Sigmoid colon (tissue), 4 donors: Measurements from ENCODE around the gene DNAAF5.

Source experiments
- POLR2AphosphoS5 ChIP-seq, 4 donors: sonication (generic); formaldehyde crosslinking; IDR thresholded peaks; one replicate each; pipeline ENCODE4 v1.6.1; 2017; ENCODE audit warnings: antibody characterized with exemption in 4 of 4
- TF ChIP-seq, protein P1 (sequence below), 4 experiments: fragments of 450-650 bp in 3 of 4; fragments of 200-600 bp in 1 of 4; IDR thresholded peaks; one replicate each; pipeline ENCODE4 v1.5.1; 2016 to 2019; ENCODE audit warnings: antibody characterized with exemption in 4 of 4, mild to moderate bottlenecking in 3 of 4, moderate library complexity in 2 of 4

DNA sequence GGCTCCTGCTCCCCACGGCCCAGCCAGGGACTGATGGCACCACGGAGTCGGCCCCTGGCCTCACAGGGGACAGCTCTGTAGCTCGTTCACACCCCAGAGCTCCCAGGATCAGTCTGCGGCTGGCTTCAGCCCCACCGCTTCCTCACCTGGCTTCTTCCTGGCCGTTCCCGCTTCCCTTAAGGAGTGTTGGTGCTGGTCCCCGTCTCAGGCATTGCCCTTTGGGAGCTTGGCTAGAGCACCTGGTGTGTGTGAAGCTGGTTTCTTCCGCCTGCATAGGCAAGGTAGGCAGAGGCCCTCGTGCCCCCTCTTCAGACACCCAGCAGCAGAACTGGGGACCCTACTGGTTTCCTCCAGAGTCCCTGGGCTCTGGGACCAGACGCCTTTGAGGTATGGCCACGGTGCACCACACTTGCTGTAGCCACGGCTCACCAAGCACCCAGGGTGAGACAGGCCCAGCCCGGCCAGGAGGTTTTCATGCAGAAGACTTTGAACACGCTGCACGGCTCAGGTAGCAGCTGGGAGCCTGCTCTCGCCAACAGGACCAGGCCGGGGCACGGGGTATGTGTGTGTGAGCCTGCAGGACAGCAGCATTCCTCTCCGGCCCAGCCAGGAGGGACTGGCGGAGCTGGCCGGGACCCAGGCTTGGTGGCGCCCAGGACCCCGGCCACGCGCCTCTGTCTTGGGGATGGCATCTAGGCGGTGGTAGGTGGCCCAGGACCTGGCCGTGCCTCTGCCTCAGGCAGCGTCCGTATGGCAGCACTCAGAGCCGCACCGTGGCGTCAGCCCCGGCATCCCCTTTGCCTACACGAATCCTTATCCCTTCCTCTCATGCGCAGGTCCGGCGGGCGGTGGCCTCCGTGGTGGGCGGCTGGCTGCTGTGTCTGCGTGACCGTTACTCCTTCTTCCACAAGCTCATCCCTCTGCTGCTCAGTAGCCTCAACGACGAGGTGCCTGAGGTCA is 13.8 kb downstream of the DNAAF5 start:
- TF ChIP-seq, protein P1, sequence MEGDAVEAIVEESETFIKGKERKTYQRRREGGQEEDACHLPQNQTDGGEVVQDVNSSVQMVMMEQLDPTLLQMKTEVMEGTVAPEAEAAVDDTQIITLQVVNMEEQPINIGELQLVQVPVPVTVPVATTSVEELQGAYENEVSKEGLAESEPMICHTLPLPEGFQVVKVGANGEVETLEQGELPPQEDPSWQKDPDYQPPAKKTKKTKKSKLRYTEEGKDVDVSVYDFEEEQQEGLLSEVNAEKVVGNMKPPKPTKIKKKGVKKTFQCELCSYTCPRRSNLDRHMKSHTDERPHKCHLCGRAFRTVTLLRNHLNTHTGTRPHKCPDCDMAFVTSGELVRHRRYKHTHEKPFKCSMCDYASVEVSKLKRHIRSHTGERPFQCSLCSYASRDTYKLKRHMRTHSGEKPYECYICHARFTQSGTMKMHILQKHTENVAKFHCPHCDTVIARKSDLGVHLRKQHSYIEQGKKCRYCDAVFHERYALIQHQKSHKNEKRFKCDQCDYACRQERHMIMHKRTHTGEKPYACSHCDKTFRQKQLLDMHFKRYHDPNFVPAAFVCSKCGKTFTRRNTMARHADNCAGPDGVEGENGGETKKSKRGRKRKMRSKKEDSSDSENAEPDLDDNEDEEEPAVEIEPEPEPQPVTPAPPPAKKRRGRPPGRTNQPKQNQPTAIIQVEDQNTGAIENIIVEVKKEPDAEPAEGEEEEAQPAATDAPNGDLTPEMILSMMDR (IDR thresholded peaks at IDR 0.05) = no peak
- no peak for TF ChIP-seq POLR2AphosphoS5 (IDR thresholded peaks at IDR 0.05)
